GM12873 (cell line): ENCODE results near the gene NUP88.

Experiments
- CTCF ChIP-seq: IDR thresholded peaks from 2 replicates; pipeline ENCODE4 v1.5.1; 2012; ENCODE audit warnings: low read depth, mild to moderate bottlenecking, moderate library complexity, low read length, control low read depth; ENCODE audit not compliant: insufficient read depth; ENCODE audit errors: missing control alignments

Gene NUP88

GRCh38 chr17:5413682-5414081 lies 5.8 kb downstream of the NUP88 start:
- TF ChIP-seq CTCF: no peak

- TF ChIP-seq CTCF: no peak
Measured at GRCh38 chr17:5410594-5411272, 8.7 kb downstream of the NUP88 start.

- no peak for TF ChIP-seq CTCF
Measured at GRCh38 chr17:5408186-5408585, 11.3 kb downstream of the NUP88 start.

GRCh38 chr17:5405400-5405799 lies 14.1 kb downstream of the NUP88 start:
- TF ChIP-seq CTCF: no peak

GRCh38 chr17:5399767-5400166 lies 19.7 kb downstream of the NUP88 start:
- no peak for TF ChIP-seq CTCF

- TF ChIP-seq CTCF: no peak
Measured at GRCh38 chr17:5396612-5397011, 22.9 kb downstream of the NUP88 start.

- TF ChIP-seq CTCF: no peak
Measured at GRCh38 chr17:5391678-5392077, 27.8 kb downstream of the NUP88 start.
